Spleen (tissue), 13 donors: ENCODE data around the gene TMEM119. TPM values are rescaled to one million over a fixed set of nuclear protein-coding genes. Genes with fewer than 3 reads are reported as not detected.

Experiments
- DNase-seq: peaks from one replicate; pipeline ENCODE4 v3.0.0-alpha.2; 2020
- H3K27ac ChIP-seq, 8 donors: fragments of 200-600 bp; sonication (generic) in 7 of 8; 1 replicate in 4 of 8; 2 replicates in 4 of 8; pipeline versions ENCODE4 v1.5.0 to v1.8.0; 2016 to 2021; ENCODE audit warnings: inconsistent platforms in 4 of 8, mild to moderate bottlenecking in 4 of 8, moderate library complexity in 1 of 8
- H3K27me3 ChIP-seq, 7 donors: fragments of 200-600 bp; sonication (generic) in 6 of 7; replicated peaks in 1 of 7; 1 replicate in 4 of 7; 2 replicates in 3 of 7; pipeline versions ENCODE4 v1.5.0 to v1.8.0; 2016 to 2021; ENCODE audit warnings: inconsistent platforms in 3 of 7, mild to moderate bottlenecking in 1 of 7
- H3K36me3 ChIP-seq, 6 donors: fragments of 200-600 bp; sonication (generic) in 5 of 6; 1 replicate in 4 of 6; 2 replicates in 2 of 6; pipeline versions ENCODE4 v1.5.0 to v1.8.0; 2016 to 2021; ENCODE audit warnings: inconsistent platforms in 2 of 6
- H3K4me1 ChIP-seq, 6 donors: fragments of 200-600 bp; sonication (generic) in 5 of 6; 1 replicate in 3 of 6; 2 replicates in 3 of 6; pipeline versions ENCODE4 v1.5.0 to v1.8.0; 2016 to 2021; ENCODE audit warnings: inconsistent platforms in 3 of 6
- H3K4me3 ChIP-seq, 8 donors: fragments of 200-600 bp; sonication (generic) in 7 of 8; 1 replicate in 4 of 8; 2 replicates in 4 of 8; pipeline versions ENCODE4 v1.5.0 to v1.8.0; 2016 to 2021; ENCODE audit warnings: inconsistent platforms in 4 of 8, mild to moderate bottlenecking in 4 of 8, moderate library complexity in 2 of 8
- H3K9me3 ChIP-seq, 8 donors: fragments of 200-600 bp; sonication (generic) in 7 of 8; 1 replicate in 4 of 8; 2 replicates in 4 of 8; pipeline versions ENCODE4 v1.5.0 to v1.8.0; 2016 to 2021; ENCODE audit warnings: inconsistent platforms in 4 of 8
- CTCF ChIP-seq, 11 experiments: fragments of 200-600 bp in 7 of 11; fragments of 450-650 bp in 4 of 11; sonication (generic) in 4 of 11; IDR thresholded peaks in 8 of 11; conservative IDR thresholded peaks in 3 of 11; 1 replicate in 7 of 11; 2 replicates in 4 of 11; pipeline versions ENCODE4 v1.4.0 to v1.8.0; 2016 to 2021; ENCODE audit warnings: antibody characterized with exemption in 11 of 11, inconsistent platforms in 4 of 11, mild to moderate bottlenecking in 1 of 11
- POLR2A ChIP-seq, 3 donors: fragments of 450-650 bp; IDR thresholded peaks; one replicate each; pipeline ENCODE4 v1.5.1; 2017; ENCODE audit warnings: antibody characterized with exemption in 3 of 3, mild to moderate bottlenecking in 1 of 3
- POLR2AphosphoS5 ChIP-seq, 3 donors: sonication (generic); formaldehyde crosslinking; IDR thresholded peaks; one replicate each; pipeline ENCODE4 v1.5.1; 2017; ENCODE audit warnings: antibody characterized with exemption in 3 of 3
- WGBS, 5 donors: extraction: QIAGEN DNeasy Blood & Tissue Kit in 3 of 5; methylation state at CpG; one replicate each; pipeline versions ENCODE4 v1.1.5 to v1.1.7; 2013 to 2018; 5-methylcytosine and 5-hydroxymethylcytosine counted together
- intact Hi-C: fragments of 100-400 bp; cut with DNase I; formaldehyde crosslinking; loops from one replicate; pipeline ENCODE4 v1.15.0; 2023; ENCODE audit warnings: low total_unique reads
- long read RNA-seq, 2 donors: transcript quantifications; one replicate each; lab custom pipeline, GENCODE V29; 2026
- polyA plus RNA-seq, 3 donors: library from polyadenylated mRNA; stranded (reverse); fragments of 200-250 nt; gene quantifications; one replicate each; pipeline ENCODE4 v1.2.1, GENCODE V29; 2013
- total RNA-seq, 7 donors: library from RNA; depleted of rRNA in 3 of 7; stranded (reverse); fragments of >200 nt in 3 of 7; fragmentation: NEBNext Ultra II Directional in 4 of 7; extraction: Animal tissue kit (Norgen Biotek cat#: 25700) in 4 of 7; gene quantifications; one replicate each; pipeline versions ENCODE4 v1.1.0 to v1.2.1, GENCODE V29; 2016 to 2021
- donor health status: healthy with polysubstance abuse.
- donor health status: DM: no; HTN: no; CAD: no; lungs with moderate emphysema.
- donor health status: DM: no; HTN: no; CAD: no.
- donor health status: Bipolar disorder and iron deficiency.
- donor health status: healthy.
- donor health status: DM: no; HTN: no; CAD: no.
- donor health status: DM: yes; HTN: yes; CAD: no.

The TMEM119 gene
- total RNA-seq (10 to 100 TPM in 5 of 7 donors, 1 to 10 TPM in 2; 8.8 to 23.8 (median 14.1) TPM), polyA plus RNA-seq (10 to 100 TPM; 17.7 to 50.0 (median 34.8) TPM)
- long read RNA-seq, donor 1, transcript TMEM119-201 (2 exons, 2,707 nt), result major isoform, 5 of 6 reads
- long read RNA-seq, donor 1, partial matches to known transcripts, result 0 of 6 reads
- long read RNA-seq, donor 1, other reads (novel, unspliced or antisense), result 0 of 6 reads
- long read RNA-seq, donor 2, transcript TMEM119-202 (3 exons, 486 nt), result major isoform, 6 of 9 reads
- long read RNA-seq, donor 2, partial matches to known transcripts, result 0 of 9 reads
- long read RNA-seq, donor 2, other reads (novel, unspliced or antisense), result 0 of 9 reads

- 36 to 67% (median 49%) methylated on average over 18 to 27 of the region's 27 CpGs for WGBS, 5 donors
- H3K9me3 ChIP-seq, result no peaks in the 10 kb centered on the region
- DNase-seq, result no peak
- intact Hi-C loops, result no loop called here
- peak within 1 kb of the TSS in 5 of 8 donors; percentile 8 to 43 (median 23) for H3K4me3 ChIP-seq
- H3K27me3 ChIP-seq, result no peaks in the 10 kb centered on the region
- peaks cover 0 to 22% (median 3%) of the 10 kb centered on the region in 6 donors for H3K4me1 ChIP-seq
- peak within 1 kb of the TSS in 2 of 8 donors; percentile 26 to 40 for H3K27ac ChIP-seq
- peak in 1 of 3 donors; percentile 35 for TF ChIP-seq POLR2AphosphoS5 (IDR thresholded peaks at IDR 0.05)
- TF ChIP-seq POLR2A (IDR thresholded peaks at IDR 0.05), result no peak
- no peaks in the 10 kb centered on the region for H3K36me3 ChIP-seq
These were observed at the start of gene TMEM119 for GRCh38 chr12:108597559-108598471. Gene TMEM119 (minus strand): TSS chr12:108598084. CDS start chr12:108592383, 5,701 bp downstream.

GRCh38 chr12:108646600-108647579, 49.0 kb upstream of the TMEM119 start:
- Histone ChIP-seq H3K27me3 (no peaks in the 10 kb centered on the region), H3K36me3 (peaks cover 0 to 67% (median 15%) of the 10 kb centered on the region in 6 donors), H3K4me3 (no peak overlapping the region), H3K9me3 (no peaks in the 10 kb centered on the region), H3K27ac (peak overlapping the region in 6 of 8 donors; percentile 44 to 68 (median 54)), H3K4me1 (peaks cover 7 to 78% (median 56%) of the 10 kb centered on the region in 6 donors)
- intact Hi-C loops, result no loop called here
- TF ChIP-seq CTCF (IDR thresholded peaks at IDR 0.05 in 8 of 11, conservative IDR thresholded peaks at IDR 0.05 in 3 of 11) (peak in 2 of 11 experiments; percentile 16 to 37), POLR2A (IDR thresholded peaks at IDR 0.05) (no peak)
- WGBS, 5 donors, result 61 to 71% (median 67%) methylated on average over 10 of the region's 10 CpGs
- no peak for DNase-seq

- peak overlapping the region in 6 of 8 donors; percentile 19 to 68 (median 52) for H3K27ac ChIP-seq
- peaks cover 17 to 88% (median 66%) of the 10 kb centered on the region in 6 donors for H3K4me1 ChIP-seq
- peaks cover 0 to 57% (median 10%) of the 10 kb centered on the region in 6 donors for H3K36me3 ChIP-seq
- H3K27me3 ChIP-seq, result no peaks in the 10 kb centered on the region
- H3K4me3 ChIP-seq, result no peak overlapping the region
- H3K9me3 ChIP-seq, result no peaks in the 10 kb centered on the region
- 68 to 78% (median 72%) methylated on average over 15 of the region's 15 CpGs for WGBS, 5 donors
- no peak for DNase-seq
- intact Hi-C loops, result no loop called here
- TF ChIP-seq CTCF (IDR thresholded peaks at IDR 0.05 in 8 of 11, conservative IDR thresholded peaks at IDR 0.05 in 3 of 11) (no peak), POLR2A (IDR thresholded peaks at IDR 0.05) (no peak), POLR2AphosphoS5 (IDR thresholded peaks at IDR 0.05) (no peak)
These were observed 48.1 kb upstream of the TMEM119 start for GRCh38 chr12:108645686-108646599.
